HG02885 (cell line): ENCODE results near the gene UBE2C.
"Not testable (repeated sequence)": the region's sequence is repeated elsewhere in the genome, so short reads cannot be mapped to it uniquely, and the experiment has no call there.

ENCODE experiments used
- ATAC-seq: cut with Tn5 transposase; IDR thresholded peaks from one replicate; pipeline ENCODE4 v1.9.1; 2021; ENCODE audit warnings: mild to moderate bottlenecking; ENCODE audit not compliant: unreplicated experiment, poor library complexity

UBE2C gene

DNA sequence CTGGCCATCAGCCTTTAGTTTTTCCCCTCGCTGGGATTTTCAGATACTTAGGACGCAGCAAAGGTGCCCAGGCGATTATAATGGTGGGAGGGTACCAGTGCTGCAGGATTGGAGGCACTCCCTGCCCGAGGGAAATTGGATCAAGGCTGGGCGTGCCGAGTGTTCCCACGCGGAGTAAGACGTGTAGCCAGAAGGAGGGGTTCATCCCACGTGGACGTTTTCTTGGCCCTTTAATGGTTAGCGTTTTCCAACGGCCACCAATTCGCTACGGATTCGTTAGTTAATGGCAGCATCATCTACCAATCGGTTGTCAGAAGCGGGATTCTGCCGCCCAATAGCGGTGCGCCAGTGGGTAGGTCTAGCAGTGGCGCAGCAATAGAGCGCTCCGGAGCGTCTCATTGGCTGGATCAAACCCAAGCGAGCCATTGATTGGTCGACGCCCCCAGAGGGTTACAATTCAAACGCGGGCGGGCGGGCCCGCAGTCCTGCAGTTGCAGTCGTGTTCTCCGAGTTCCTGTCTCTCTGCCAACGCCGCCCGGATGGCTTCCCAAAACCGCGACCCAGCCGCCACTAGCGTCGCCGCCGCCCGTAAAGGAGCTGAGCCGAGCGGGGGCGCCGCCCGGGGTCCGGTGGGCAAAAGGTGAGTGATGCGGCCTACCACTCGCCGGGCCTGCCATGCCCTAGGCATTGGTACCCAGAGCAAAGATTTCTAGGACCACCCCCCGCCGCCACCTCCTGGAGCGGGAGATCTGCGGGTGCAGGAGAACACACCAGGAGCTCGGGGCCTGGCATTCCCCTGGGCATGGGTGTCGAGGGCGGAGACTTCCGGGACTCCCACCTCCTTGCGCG is at the start of gene UBE2C:
TSS of gene UBE2C (plus strand) at position 488 of the 849 bp plus-strand sequence. CDS start at position 540, 52 bp downstream.
- ATAC-seq = peak; percentile 99

DNA sequence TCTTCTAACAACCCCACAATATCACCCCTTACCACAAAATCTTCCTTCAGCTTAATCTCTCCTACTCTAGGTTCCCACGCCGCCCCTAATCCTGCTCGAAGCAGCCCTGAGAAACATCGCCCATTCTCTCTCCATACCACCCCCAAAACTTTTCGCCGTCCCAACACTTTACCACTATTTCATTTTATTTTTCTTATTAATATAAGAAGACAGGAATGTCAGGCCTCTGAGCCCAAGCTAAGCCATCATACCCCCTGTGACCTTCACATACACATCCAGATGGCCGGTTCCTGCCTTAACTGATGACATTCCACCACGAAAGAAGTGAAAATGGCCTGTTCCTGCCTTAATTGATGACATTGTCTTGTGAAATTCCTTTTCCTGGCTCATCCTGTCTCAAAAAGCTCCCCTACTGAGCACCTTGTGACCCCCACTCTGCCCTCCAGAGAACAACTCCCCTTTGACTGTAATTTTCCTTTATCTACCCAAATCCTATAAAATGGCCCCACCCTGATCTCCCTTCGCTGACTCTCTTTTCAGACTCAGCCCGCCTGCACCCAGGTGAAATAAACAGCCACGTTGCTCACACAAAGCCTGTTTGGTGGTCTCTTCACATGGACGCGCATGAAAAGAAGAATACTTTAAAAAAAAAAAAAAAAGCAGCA is 47.7 kb upstream of the UBE2C start:
- ATAC-seq = not testable (repeated sequence)

DNA sequence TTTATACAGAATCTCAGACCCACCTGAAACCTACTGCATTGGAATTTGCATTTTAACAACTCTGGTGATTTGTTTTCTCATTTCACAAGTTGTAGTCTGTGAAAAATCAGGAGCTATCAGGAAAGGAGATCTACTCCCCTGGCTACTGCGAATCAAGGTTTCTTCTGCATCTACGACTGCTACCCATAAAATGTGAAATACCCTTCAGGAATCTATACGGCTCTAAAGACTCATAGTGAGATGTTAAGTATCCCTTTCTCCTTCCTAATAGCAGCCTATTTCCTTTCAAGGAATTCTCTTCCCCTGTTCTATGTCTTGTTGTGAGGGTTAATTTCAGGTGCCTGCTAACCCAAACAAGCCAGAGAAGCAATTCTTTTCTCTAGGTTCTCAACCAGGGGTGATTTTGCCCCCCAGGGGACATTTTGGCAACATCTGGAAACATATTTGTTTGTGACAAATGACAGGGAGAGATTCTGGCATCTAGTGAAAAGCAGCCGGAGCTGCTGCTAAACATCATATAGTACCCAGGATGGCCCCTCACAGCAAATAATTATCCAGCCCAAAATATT is 47.1 kb upstream of the UBE2C start:
- ATAC-seq = no peak

DNA sequence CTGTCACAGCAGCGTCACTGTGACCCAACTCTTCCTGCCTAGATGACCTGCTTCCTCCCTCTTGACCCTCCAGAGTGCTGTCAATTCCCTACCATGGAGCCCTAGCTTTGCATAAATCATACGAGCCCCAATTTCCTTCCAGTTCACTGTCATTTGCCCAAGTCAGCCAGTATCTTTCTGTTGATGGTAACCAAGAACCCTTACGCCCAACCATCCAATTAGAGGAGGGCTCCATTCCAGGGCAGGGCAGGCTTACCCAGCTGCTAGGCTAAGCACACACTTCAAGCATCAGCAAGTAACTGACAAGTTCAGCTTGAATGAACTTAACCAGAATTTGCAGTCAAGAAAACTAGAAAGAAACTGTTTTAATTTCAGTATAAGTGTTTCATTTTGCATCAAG is 46.5 kb upstream of the UBE2C start:
- ATAC-seq = no peak

DNA sequence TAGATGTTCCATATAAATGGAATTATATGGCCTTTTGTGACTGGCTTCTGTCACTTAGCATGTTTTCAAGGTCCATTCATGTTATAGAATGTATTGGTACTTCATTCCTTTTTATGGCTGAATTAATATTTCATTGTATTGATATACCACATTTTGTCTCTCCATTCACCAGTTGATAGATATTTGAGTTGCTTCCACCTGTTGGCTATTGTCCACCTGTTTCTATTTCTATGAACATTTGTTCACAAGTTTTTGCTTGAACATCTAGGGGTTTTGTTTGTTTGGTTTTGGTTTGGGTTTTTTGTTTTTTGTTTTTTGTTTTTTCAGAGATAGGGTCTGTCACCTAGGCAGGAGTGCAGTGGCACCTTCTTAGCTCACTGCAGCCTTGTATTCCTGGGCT is 44.0 kb upstream of the UBE2C start:
- no peak for ATAC-seq

DNA sequence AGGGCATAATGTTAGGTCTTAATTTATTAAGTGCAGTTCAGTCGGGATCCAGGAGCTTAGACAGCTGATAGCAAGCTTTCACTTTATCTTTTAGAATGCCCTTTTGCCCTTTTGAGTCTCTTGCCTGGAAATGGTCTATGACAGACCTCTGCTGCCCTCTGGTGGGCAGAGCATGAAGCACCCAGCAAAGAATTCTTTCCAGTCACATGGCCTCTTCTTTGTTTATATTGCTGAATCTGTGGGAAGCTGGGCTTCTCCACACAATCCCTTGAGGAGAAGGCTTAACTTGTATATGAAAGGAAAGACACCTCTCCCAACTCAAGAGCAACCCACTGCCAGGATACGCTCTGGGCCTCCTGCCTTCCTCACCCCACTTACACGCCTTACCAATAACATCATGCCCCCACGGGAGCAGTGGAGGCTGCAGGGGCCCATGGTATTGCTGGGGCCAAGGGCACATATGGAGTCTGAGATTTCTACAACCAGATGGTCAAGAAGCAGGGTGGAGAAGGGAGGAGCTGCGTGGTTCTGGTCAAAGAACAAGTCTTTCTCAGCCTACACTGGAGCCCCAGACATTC is 41.2 kb upstream of the UBE2C start:
- ATAC-seq = no peak

DNA sequence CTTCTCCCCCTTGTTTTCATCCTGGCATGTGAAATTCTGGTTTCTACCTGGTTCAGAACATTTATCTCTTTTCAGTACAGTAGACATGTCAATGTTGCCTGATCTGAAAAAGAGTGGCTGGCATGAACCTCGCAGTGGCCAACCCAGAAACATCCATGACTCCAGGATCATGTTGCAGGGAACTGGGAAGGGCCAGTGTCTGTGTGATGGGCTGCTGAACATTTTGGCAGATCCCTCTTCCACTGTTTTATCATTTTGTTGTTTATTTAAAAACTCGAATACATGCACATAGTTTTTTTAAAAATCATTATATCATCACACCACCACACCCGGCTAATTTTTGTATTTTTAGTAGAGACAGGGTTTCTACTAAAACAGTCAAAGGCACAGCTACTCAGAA is 39.8 kb upstream of the UBE2C start:
- no peak for ATAC-seq

DNA sequence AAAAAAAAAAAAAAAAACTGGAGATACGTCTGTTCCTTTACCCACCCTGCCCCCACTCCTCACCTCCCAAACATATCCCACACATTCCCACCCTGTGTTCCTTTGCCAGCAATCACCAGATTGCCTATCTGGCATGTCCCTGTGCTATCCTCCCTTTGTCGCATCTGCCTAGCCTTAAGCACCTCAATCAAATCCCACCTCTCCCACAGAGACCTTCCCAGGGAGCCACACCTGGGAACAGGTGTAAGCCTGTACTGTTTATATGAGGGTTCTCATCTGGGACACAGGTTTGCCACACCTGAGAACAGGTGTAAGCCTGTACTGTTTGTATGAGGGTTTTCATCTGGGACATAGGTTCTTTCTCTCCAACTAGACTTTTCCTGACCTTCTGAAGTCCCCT is 37.5 kb upstream of the UBE2C start:
- ATAC-seq = no peak

DNA sequence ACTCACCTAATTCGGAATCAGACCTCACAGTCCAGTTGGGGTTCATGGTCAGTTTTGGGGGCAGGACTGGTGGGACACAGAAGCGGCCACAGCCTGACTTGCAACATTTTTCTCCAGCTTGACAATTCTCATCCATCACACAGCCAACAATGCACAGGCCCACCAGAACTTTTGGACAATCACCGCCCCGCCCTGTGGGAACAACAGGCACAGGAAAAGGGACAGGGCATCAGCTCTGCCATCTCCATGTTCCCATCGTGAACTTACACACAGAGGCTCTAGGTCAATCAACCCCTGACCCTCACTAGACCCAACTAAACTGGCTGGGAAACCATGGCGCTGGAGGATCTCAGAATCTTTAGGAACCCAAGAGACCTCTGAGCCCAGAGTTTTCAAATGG is 37.0 kb upstream of the UBE2C start:
- no peak for ATAC-seq

DNA sequence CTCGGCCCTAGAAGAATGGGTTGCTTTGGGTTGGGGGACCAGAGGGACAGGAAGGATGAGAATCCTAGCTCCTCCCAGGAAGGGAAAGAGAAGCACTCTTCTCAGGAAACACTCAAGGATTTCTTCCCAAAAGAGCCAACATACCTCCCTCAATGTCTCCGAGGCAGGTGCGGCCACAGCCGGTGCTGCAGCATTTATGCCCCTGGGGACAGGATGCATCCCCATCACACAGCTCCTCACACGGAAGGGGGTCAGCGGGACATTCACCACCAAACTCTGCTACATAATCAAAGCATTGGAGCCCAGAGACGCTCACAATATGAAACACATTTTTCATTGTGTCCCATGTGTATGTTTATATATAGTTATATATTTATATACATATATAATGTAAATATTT is 35.5 kb upstream of the UBE2C start:
- no peak for ATAC-seq

DNA sequence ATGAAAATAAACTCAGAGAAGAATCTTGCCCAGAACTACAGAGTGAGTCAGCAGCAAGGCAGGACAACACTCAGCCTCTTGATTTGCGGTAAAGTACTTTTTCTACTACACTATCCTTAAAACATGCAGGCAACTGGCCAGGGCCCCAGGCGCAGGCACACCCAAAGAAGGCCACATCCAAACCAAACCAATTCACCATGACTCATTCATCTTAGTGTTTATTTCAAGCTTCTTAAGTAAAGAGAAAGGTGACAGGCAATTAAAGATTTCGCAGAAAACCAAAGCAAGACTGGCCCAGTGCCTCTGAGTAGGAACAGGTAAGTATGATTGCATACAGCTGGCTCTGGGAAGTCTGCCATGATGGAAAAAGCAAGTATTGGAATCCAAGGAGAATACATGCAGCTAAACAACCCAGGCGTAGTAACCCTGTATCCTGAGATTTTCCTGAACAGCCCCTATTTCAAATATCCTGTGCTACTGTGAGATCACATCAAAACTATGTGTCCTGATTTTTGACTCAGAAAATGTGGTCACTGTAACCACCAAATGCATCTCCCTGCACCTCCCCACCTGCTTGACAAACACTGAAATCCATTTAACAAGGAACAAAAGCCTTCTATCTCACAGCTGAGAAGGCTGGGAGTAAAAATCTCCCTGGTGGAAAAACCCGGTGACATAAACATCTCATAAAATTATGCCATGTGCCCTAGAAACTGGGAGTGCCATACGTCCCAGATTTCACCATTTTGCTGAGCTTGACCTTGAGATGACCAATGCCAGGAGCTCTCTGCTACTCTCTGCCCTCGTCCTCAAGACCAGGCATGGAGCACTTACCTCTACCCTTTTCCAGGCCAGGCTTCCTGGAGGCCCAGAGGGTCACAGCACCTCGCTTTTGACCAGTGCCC is 33.2 kb upstream of the UBE2C start:
- ATAC-seq = no peak

DNA sequence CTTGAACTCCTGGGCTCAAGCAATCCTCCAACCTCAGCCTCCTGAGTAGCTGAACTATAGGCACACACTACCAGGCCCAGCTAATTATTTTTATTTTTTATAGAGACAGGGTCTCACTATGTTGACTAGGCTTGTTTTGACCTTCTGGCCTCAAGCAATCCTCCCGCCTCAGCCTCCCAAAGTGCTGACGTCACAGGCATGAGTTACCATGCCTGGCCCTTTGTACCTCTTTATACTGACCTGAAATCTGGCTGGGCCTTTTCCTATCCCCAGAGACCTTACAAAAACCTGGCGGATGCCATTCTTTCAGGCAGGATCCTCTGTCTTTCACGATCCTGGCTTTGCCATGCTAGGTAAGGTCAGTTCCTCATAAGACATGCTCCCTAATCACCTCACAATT is 32.3 kb upstream of the UBE2C start:
- no peak for ATAC-seq

DNA sequence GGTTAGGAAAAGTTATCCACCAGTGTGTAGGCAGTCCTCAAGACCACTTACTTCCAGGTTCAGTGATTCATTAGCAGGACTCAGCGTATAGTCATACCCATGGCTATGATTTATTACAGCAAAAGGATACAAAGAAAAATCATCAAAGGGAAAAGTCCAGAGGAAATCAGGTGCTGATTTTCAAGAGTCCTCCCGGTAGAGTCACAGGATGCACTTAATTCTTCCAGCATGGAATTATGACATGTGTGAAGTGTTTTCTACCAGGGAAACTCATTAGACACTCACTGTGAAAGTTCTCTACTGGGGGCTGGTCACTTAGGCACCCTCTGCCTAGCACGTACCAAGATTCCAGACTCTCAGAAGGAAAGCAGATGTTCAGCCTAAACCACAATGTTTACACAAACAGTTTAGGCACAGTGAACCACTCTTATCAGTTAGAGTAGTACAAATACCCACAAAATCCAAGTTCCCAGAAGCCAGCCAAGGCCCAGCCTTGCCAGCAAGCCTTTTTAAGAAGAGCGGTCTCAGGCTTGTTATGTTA is 31.0 kb upstream of the UBE2C start:
- ATAC-seq = no peak

DNA sequence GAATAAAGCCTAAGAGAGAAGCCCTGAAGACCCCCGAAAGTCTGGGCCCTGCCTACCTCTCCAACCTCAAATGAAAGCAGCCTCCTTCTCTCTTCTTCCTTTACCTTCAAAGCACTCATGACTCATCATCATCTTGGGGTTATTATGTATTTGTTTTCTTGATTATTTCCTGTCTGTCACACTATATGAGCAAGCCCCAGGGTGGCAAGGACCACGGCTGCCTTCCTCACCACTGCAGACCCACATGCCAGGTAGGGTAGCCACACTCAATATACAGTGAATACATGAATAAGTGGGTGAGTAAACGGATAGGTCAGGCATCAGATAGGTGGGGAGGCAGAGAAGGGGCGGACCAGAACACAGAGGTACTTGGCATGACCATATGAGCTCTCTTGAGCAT is 29.6 kb upstream of the UBE2C start:
- no peak for ATAC-seq

DNA sequence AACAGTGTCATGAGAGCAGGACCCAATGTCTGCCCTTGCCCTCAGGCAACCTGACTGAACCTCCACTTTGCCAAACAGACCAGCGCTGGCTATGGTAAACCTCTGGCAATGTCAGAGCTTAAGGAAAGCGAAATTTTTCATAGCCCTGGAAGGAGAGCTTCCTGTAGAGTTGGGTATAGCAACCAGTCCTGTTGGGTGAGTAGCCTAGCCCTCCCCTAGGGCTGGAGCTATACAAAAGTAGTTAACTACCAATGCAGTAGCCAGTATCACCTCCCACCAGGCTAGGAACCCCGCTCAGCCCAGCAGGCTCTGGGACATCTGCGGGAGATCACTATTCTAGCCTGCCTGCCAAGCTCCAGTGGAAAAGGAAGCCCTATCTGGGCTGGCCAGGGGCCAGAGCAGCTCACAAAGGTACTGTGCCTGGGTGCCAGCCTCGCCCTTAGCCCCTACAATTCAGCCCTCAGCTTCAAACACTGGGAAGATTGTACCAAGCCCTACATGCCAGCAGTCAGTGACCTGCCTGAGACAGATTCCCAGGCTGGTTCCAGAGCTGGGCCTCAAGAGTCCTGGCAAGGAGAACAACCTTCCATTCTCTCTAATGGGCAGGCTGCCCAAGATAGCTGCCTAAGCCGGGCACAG is 28.7 kb upstream of the UBE2C start:
- ATAC-seq = no peak

DNA sequence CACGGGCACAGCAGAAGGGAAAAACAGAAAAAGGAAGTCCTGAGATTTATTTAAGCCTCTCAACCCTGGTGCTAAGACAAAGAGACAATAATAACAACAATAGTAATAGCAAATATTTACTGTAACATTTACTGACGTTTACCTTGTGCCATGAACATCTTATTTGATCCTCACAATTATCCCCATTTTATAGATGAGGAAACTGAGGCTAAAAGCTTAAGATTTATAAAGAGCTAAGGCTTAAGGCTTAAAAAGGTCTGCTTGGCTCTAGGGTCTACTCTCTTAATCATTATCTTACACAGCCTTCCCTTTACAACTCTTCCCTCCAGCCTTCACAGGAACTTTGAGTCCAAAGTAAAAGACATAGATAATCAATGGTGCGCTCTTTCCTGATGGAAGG is 24.1 kb upstream of the UBE2C start:
- no peak for ATAC-seq

DNA sequence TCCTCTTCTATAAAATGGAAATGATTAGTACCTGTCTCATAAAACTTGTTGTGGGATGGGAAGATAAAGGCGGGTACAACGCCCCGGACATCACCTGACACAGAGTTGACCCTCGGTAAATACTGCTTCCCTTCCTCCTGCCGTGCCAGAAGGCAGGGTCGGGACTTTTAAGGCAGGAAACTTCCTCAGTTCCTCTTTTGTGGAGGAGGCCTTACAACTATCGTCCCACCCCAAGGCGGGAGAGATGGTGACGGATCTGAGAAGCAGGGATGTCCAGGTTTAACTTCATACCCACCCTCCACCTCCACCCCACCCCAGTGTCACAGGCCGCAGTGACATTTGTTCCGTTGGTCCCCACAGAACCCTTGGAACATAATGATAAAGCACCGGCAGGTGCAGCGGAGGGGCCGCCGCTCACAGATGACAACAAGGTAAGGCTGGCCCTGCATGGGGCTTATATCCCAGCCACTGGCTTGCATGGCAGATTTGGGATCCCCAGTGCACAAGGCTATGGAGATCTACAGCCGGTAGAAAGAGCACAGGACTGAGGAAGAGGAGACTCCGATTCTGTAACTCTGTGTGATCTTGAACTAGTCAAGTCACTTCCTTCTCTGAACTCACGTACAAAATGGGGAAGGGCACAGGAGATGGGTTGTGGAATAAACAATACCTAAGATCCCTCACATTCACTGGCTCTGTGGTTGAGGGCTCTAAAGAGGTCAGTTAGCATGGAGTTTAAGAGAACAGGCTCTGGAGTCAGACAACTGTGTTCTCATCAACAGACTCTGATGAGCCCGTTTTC is 19.9 kb upstream of the UBE2C start:
- ATAC-seq = peak; percentile 19

DNA sequence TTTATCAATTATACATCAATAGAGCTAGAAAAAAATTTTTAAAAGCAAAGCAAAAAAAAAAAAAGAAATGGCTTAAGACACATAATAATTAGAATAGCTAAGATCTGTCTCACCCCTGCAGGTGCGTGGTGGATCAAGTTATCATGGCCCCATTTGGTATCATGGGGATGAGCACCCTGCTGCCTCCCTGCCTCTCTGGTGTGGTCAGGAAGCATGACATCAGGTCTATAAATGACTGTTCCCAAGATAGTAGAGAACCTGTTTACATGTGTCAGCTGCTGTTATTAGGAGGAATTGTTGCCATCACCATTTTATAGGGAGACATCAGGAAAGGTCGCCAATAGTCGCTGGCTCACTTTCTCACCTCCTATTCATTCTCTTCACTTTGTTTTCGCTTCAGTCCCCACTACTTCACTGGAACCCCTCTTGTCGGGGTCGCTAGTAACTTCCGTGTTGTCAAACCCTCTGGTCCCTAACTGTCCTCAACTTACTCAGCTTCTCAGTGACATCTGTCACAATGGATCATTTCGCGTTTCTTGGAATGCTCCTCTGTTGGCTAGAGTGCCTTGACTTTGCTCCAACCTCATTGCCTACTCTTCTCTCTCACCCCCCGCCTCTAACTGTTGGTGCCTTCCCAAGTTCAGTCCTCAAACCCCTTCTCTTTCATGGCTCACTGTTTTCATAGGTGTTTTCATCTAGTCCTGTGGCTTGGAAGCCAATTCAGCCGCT is 15.9 kb upstream of the UBE2C start:
- no peak for ATAC-seq
